GM18511 (cell line): ENCODE measurements around the gene CA5B.
"Not testable (repeated sequence)": the region's sequence is repeated elsewhere in the genome, so short reads cannot be mapped to it uniquely, and the experiment has no call there.

ENCODE experiments used
- ATAC-seq: cut with Tn5 transposase; IDR thresholded peaks from one replicate; pipeline ENCODE4 v1.9.1; 2021; ENCODE audit warnings: mild to moderate bottlenecking, moderate library complexity; ENCODE audit not compliant: unreplicated experiment

CA5B gene

DNA sequence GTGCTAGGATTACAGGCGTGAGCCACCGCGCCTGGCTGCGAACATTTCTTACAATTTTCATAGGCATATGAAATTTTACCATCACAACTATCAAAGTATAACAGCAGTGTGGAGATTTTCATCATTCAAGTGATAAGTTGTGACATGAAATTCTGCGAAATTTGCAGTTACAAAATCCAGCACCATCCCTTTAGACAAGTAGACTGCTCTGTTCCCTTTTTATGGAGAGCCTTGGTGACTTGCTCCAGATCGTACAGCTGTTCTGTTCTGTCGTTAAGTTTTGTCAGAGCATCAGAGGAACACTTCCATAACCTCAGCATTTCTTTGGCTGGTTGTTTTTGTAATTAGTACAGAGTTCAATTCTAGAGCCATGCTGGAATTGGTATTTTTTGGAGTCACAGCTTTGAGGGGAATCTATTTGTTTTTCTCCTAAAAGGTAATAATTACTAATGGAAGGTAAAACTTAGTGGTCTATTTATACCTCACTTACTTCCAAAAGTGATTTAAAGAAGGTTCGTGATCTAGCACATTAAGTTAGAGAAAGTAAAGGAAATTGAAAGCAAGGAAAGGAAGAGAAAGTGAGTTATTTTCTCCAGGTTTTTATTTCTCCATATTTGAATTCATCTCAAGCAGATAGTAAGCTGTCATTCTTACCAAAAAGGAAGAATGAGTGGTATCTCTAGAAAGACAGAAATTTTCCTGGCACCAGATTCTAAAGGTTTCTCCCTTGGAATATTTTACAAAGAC lies 74.3 kb downstream of the CA5B start:
- no peak for ATAC-seq

GRCh38 chrX:15813416-15813815 lies 75.3 kb downstream of the CA5B start:
- no peak for ATAC-seq

DNA sequence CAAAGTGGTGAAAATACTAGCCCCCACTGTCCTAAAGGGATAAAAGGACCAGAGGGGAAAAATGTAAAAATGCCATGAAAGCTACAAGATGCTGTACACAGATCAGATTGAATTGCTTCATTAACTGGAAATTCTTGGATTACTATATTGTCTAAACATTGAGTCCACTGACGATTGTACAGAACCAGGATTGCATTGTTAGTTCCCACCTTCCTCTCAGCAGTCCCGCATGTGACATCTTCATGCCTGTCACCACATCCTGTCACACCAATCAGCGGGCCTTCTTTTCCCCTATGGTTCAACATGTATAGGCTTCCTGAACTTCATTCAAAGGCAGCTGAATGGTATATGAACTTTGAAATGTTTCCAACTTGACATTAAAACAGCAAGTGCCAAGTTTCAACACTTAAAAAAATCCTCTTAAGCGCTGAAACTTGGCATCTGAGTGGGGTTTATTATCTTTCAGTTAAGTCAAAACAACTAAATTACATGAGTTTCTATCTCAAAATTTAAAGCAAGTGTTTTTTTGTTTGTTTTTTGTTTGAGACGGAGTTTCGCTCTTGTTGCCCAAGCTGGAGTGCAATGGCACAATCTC lies 76.8 kb downstream of the CA5B start:
- ATAC-seq: no peak

DNA sequence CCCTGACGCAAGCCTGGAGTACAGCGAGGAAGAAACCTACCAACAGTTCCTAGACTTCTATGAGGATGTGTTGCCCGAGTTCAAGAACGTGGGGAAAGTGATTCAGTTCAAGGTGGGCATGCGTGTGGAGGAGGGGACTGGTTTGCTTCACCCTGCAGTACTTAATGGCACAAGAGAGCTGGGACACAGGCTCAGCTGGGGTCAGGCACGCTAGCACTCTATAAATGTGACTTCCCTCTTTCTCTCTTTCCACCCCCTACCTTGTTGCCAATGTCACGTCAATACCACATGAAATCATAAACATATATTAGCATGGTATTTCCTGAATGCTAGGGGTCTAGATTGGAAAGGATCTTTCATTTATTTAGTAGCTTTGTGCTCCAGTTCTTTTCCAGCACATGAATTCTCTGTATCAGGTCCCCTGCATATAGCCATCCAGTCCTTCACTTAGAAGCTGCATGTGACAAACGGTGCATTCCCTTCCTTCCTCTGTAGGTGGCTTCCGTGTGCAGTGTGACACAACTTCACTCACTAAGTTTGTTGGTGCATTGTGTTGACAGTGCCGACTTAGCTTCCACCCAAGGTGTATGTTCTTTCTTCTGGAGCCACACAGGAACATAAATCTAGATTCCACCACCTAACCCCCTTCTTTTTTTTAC lies 77.8 kb downstream of the CA5B start:
- peak; percentile 73 for ATAC-seq

- ATAC-seq: peak; percentile 6
These were observed 78.4 kb downstream of the CA5B start for GRCh38 chrX:15816438-15816809.

GRCh38 chrX:15816886-15817285 lies 78.8 kb downstream of the CA5B start:
- no peak for ATAC-seq

DNA sequence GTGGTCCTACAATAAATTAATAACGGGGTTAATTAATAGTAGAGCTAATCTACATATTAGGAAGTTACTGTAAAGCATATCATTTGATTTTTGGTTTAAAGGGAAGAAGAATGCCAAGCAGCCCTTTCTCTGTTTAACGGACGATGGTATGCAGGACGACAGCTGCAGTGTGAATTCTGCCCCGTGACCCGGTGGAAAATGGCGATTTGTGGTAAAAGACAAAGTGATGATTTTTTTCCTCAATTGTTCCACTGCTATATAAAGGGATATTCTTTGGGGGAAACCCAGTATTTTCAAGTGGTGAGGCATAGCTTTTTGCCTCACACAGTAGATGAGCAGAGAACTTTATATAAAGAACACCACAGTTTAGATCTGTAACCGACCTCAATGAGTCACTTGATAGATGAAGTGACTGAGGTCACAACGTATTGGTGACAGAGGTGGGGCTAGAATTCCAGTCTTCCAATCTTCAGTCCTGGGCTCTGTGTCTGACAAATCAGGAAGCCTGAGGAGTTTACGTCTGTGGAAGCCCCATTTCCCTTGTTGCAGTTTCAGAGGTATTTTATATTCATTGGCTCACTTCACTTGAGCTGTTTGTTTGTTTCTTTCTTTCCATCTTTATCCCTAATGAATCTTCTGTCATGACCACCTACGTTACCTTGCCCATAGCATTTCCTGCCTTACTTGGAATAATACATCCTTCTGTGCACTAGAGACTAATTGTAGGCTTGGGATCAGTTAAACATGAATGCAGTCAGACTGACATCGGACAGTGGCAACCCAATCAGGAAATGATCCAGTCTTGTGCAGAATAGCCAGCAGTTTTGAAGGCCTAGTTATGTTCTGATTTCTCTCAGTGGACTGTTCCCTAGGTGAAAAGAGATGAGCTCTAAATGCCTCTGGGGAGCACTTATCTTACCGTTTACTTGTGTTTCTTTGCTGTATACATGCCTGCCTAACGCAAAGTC lies 82.3 kb downstream of the CA5B start:
- ATAC-seq: no peak

GRCh38 chrX:15822922-15823321 lies 84.9 kb downstream of the CA5B start:
- ATAC-seq: no peak

DNA sequence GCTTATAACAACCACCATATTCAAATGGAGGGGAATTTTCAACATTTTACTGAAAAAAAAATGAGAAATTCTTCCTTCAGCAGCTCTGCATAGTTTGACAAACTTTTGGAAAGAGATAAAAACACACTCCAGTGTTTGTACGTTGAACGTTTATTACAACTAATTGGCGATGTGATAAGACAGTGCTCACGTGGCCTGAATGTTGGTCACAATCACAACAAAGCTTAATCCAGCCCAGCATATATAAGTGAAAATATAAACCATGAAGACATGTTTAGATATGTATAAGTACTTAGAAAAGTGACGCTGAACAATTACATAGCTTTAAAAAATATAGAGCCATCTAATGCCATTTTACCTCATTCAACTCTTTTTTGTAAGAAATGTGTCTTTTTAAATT lies 87.9 kb downstream of the CA5B start:
- no peak for ATAC-seq

- no peak for ATAC-seq
These were observed 91.1 kb downstream of the CA5B start for GRCh38 chrX:15829217-15829616.

- ATAC-seq: not testable (repeated sequence)
These were observed 93.3 kb downstream of the CA5B start for GRCh38 chrX:15831347-15831746.

DNA sequence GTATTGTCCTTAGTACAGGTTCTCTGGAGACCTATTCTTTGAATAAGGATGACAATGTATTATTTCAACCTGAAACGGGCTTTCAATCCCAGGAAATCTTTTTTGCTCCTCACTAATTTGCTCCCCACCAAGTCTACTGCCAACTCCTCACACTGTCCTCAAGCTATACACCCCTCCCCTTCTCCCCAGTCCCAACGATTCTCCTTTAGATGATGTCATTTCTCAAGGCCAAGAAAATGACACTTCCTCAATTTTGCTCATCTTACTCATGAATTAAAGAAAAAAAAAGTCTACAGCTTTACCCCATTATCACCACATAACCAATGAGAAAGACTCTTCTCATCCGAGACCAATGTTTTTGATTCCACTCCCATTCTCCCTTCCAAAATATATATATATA lies 96.0 kb downstream of the CA5B start:
- no peak for ATAC-seq

GRCh38 chrX:15834827-15835595 lies 96.9 kb downstream of the CA5B start:
- no peak for ATAC-seq
